ENCODE measurements around the gene KTN1.

The KTN1 gene

DNA sequence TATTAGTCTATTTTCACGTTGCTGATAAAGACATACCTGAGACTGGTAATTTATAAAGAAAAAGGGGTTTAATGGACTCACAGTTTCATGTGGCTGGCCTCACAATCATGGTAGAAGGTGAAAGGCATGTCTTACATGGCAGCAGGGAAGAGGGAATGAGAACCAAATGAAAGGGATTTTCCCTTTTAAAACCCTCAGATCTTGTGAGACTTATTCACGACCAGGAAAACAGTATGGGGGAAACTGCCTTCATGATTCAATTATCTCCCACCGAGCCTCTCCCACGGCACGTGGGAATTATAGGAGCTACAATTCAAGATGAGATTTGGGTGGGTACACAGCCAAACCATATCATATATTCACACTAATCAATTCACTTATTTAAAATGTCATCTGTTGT is 41.4 kb downstream of the KTN1 start:
- TF ChIP-seq ESRRG (CRISPR knock-in tag; IDR thresholded peaks at IDR 0.05) (no peak), ZNF70 (CRISPR knock-in tag; IDR thresholded peaks at IDR 0.05) (no peak), BACH2 (CRISPR knock-in tag; IDR thresholded peaks at IDR 0.05; ENCODE audit: borderline replicate concordance) (no peak), ZC3H10 (CRISPR knock-in tag; IDR thresholded peaks at IDR 0.05) (no peak), ZNF565 (CRISPR knock-in tag; conservative IDR thresholded peaks at IDR 0.05; ENCODE audit: low read depth) (no peak), PPARA (CRISPR knock-in tag; IDR thresholded peaks at IDR 0.05; ENCODE audit: borderline replicate concordance) (no peak), ISL1 (CRISPR knock-in tag; IDR thresholded peaks at IDR 0.05) (no peak), PATZ1 (CRISPR knock-in tag; IDR thresholded peaks at IDR 0.05; ENCODE audit: borderline replicate concordance) (no peak), TCF4 (CRISPR knock-in tag; IDR thresholded peaks at IDR 0.05; ENCODE audit: borderline replicate concordance) (no peak)
- TF ChIP-seq, protein P1, sequence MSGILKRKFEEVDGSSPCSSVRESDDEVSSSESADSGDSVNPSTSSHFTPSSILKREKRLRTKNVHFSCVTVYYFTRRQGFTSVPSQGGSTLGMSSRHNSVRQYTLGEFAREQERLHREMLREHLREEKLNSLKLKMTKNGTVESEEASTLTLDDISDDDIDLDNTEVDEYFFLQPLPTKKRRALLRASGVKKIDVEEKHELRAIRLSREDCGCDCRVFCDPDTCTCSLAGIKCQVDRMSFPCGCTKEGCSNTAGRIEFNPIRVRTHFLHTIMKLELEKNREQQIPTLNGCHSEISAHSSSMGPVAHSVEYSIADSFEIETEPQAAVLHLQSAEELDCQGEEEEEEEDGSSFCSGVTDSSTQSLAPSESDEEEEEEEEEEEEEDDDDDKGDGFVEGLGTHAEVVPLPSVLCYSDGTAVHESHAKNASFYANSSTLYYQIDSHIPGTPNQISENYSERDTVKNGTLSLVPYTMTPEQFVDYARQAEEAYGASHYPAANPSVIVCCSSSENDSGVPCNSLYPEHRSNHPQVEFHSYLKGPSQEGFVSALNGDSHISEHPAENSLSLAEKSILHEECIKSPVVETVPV (CRISPR knock-in tag; IDR thresholded peaks at IDR 0.05), result no peak
- no peak for ATAC-seq

DNA sequence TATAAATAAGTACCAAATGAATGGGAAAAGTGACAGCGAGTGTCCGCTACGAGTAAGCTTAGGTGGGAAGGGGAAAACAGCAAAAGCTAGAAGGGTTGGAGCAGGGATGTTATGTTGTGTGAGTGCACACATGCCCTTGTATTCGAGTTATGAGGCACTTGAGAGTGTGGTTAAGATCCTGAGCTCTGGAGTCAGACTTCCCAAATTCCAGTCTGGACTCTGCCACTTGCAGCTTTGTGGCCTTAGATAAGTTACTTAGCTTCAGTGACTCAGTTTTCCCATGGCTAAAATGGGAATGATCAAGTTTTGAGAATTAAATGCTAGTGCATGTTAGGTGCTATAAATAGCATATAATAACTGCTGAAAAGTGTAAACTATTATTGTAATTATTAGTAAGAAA is 44.9 kb downstream of the KTN1 start:
- TF ChIP-seq, protein P2, sequence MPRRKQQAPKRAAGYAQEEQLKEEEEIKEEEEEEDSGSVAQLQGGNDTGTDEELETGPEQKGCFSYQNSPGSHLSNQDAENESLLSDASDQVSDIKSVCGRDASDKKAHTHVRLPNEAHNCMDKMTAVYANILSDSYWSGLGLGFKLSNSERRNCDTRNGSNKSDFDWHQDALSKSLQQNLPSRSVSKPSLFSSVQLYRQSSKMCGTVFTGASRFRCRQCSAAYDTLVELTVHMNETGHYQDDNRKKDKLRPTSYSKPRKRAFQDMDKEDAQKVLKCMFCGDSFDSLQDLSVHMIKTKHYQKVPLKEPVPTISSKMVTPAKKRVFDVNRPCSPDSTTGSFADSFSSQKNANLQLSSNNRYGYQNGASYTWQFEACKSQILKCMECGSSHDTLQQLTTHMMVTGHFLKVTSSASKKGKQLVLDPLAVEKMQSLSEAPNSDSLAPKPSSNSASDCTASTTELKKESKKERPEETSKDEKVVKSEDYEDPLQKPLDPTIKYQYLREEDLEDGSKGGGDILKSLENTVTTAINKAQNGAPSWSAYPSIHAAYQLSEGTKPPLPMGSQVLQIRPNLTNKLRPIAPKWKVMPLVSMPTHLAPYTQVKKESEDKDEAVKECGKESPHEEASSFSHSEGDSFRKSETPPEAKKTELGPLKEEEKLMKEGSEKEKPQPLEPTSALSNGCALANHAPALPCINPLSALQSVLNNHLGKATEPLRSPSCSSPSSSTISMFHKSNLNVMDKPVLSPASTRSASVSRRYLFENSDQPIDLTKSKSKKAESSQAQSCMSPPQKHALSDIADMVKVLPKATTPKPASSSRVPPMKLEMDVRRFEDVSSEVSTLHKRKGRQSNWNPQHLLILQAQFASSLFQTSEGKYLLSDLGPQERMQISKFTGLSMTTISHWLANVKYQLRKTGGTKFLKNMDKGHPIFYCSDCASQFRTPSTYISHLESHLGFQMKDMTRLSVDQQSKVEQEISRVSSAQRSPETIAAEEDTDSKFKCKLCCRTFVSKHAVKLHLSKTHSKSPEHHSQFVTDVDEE (CRISPR knock-in tag; IDR thresholded peaks at IDR 0.05), result no peak

GRCh38 chr14:55625481-55625880 is 45.5 kb downstream of the KTN1 start:
- TF ChIP-seq, protein P2 (CRISPR knock-in tag; IDR thresholded peaks at IDR 0.05), result no peak
- TF ChIP-seq ESRRG (CRISPR knock-in tag; IDR thresholded peaks at IDR 0.05) (no peak), CREB5 (CRISPR knock-in tag; IDR thresholded peaks at IDR 0.05; ENCODE audit: low read depth) (no peak), TOX (CRISPR knock-in tag; IDR thresholded peaks at IDR 0.05; ENCODE audit: borderline replicate concordance) (no peak), SNAI2 (CRISPR knock-in tag; IDR thresholded peaks at IDR 0.05) (no peak), ZFP30 (CRISPR knock-in tag; IDR thresholded peaks at IDR 0.05) (no peak), POU6F1 (CRISPR knock-in tag; IDR thresholded peaks at IDR 0.05; ENCODE audit: borderline replicate concordance, low read depth) (no peak), CSDC2 (CRISPR knock-in tag; IDR thresholded peaks at IDR 0.05) (no peak), ARNTL (CRISPR knock-in tag; IDR thresholded peaks at IDR 0.05; ENCODE audit: borderline replicate concordance, low read depth) (no peak), ZFP3 (CRISPR knock-in tag; IDR thresholded peaks at IDR 0.05) (no peak), PPARA (CRISPR knock-in tag; IDR thresholded peaks at IDR 0.05; ENCODE audit: borderline replicate concordance) (no peak)
- ATAC-seq, result no peak

More for the DNA sequence above, 44.9 kb downstream of the KTN1 start:
- ATAC-seq, result no peak
